Stimulated activated CD4-positive, alpha-beta T cell treated with anti-CD3 and anti-CD28 coated beads, Interleukin-4, amount 100 ng/mL, for 1 hour (primary cell): Measurements from ENCODE around the gene BDNF.
"Not testable (repeated sequence)": the region's sequence is repeated elsewhere in the genome, so short reads cannot be mapped to it uniquely, and the experiment has no call there.

Experiments
- DNase-seq: peaks from one replicate; pipeline ENCODE4 v3.0.0-alpha.2; 2020

BDNF gene

GRCh38 chr11:27663326-27663725 lies 36.9 kb downstream of the BDNF start:
- DNase-seq, result no peak

- no peak for DNase-seq
These were observed 40.1 kb downstream of the BDNF start for GRCh38 chr11:27660171-27660570.

- DNase-seq, result no peak
These were observed 41.6 kb downstream of the BDNF start for GRCh38 chr11:27658535-27659236.

- no peak for DNase-seq
These were observed 43.3 kb downstream of the BDNF start for GRCh38 chr11:27656806-27657483.

GRCh38 chr11:27656320-27656719 lies 43.9 kb downstream of the BDNF start:
- no peak for DNase-seq

GRCh38 chr11:27653990-27654758 lies 46.1 kb downstream of the BDNF start:
- DNase-seq, result no peak

GRCh38 chr11:27651711-27652110 lies 48.5 kb downstream of the BDNF start:
- no peak for DNase-seq

- DNase-seq, result no peak
These were observed 49.3 kb downstream of the BDNF start for GRCh38 chr11:27650988-27651387.

GRCh38 chr11:27649800-27650199 lies 50.5 kb downstream of the BDNF start:
- DNase-seq, result no peak

GRCh38 chr11:27648840-27649239 lies 51.4 kb downstream of the BDNF start:
- DNase-seq, result no peak

GRCh38 chr11:27646051-27646818 lies 54.0 kb downstream of the BDNF start:
- DNase-seq, result no peak

- no peak for DNase-seq
These were observed 57.3 kb downstream of the BDNF start for GRCh38 chr11:27642954-27643353.

- no peak for DNase-seq
These were observed 59.3 kb downstream of the BDNF start for GRCh38 chr11:27640954-27641353.

GRCh38 chr11:27635567-27636037 lies 64.7 kb downstream of the BDNF start:
- DNase-seq, result no peak

GRCh38 chr11:27634776-27635175 lies 65.5 kb downstream of the BDNF start:
- not testable (repeated sequence) for DNase-seq

GRCh38 chr11:27634282-27634681 lies 66.0 kb downstream of the BDNF start:
- DNase-seq, result not testable (repeated sequence)

GRCh38 chr11:27629023-27629422 lies 71.2 kb downstream of the BDNF start:
- not testable (repeated sequence) for DNase-seq

GRCh38 chr11:27627979-27628378 lies 72.3 kb downstream of the BDNF start:
- DNase-seq, result no peak

GRCh38 chr11:27626938-27627586 lies 73.2 kb downstream of the BDNF start:
- no peak for DNase-seq

- DNase-seq, result no peak
These were observed 73.9 kb downstream of the BDNF start for GRCh38 chr11:27626269-27626937.

- no peak for DNase-seq
These were observed 74.8 kb downstream of the BDNF start for GRCh38 chr11:27625347-27625912.
